Naive thymus-derived CD4-positive, alpha-beta T cell (primary cell): ENCODE measurements around the gene SFRP5. TPM values are rescaled to one million over a fixed set of nuclear protein-coding genes. Genes with fewer than 3 reads are reported as not detected.

ENCODE experiments used
- ATAC-seq: fragments of 150-1000 bp; cut with Tn5 transposase; 2 replicates; pipeline ENCODE4 v1.10.0; 2021; ENCODE audit warnings: mild to moderate bottlenecking, moderate library complexity
- CTCF ChIA-PET: fragments of 350-600 bp; sonication (Branson Sonifier 250); formaldehyde crosslinking; loops from one replicate; lab custom pipeline; 2021; ENCODE audit warnings: antibody characterized with exemption; lab: Charles Lee
- POLR2A ChIA-PET: fragments of 350-600 bp; sonication (Branson Sonifier 250); formaldehyde crosslinking; loops from one replicate; lab custom pipeline; 2021; ENCODE audit warnings: antibody characterized with exemption, inconsistent platforms; lab: Charles Lee
- DNase-seq, 9 donors: peaks; one replicate each; pipeline versions ENCODE4 v3.0.0 to v3.0.0-alpha.2; 2020 to 2022; ENCODE audit warnings: mixed read lengths in 1 of 9
- H3K27ac ChIP-seq: one replicate; pipeline ENCODE4 v1.7.0; 2013; ENCODE audit warnings: mild to moderate bottlenecking, low read depth, low read length, moderate library complexity
- H3K27me3 ChIP-seq, 2 donors: one replicate each; pipeline ENCODE4 v1.7.0; 2013; ENCODE audit warnings: low read length in 2 of 2, mild to moderate bottlenecking in 2 of 2, moderate library complexity in 2 of 2; ENCODE audit not compliant: control insufficient read depth in 2 of 2, insufficient read depth in 2 of 2
- H3K36me3 ChIP-seq, 3 experiments: 1 replicate in 2 of 3; 2 replicates in 1 of 3; pipeline ENCODE4 v1.7.0; 2013; ENCODE audit warnings: low read length in 3 of 3, mild to moderate bottlenecking in 3 of 3, moderate library complexity in 1 of 3; ENCODE audit not compliant: insufficient read depth in 3 of 3, control insufficient read depth in 2 of 3
- H3K4me1 ChIP-seq, 2 donors: one replicate each; pipeline ENCODE4 v1.7.0; 2013; ENCODE audit warnings: low read length in 2 of 2, mild to moderate bottlenecking in 2 of 2, moderate library complexity in 1 of 2; ENCODE audit not compliant: control insufficient read depth in 2 of 2, insufficient read depth in 2 of 2
- H3K4me3 ChIP-seq: 2 replicates; pipeline ENCODE4 v1.7.0; 2013; ENCODE audit warnings: mild to moderate bottlenecking, low read length
- H3K9me3 ChIP-seq, 3 experiments: 1 replicate in 2 of 3; 2 replicates in 1 of 3; pipeline ENCODE4 v1.7.0; 2013; ENCODE audit warnings: low read length in 3 of 3; ENCODE audit not compliant: control insufficient read depth in 2 of 3
- H3K27ac Mint-ChIP-seq, 9 donors: one replicate each; pipeline ENCODE4 v1.8.0; 2020 to 2022; ENCODE audit warnings: mixed read lengths in 9 of 9, mild to moderate bottlenecking in 8 of 9, moderate library complexity in 5 of 9, inconsistent platforms in 2 of 9
- H3K27me3 Mint-ChIP-seq, 5 donors: one replicate each; pipeline ENCODE4 v1.8.0; 2021 to 2022; ENCODE audit warnings: mixed read lengths in 5 of 5, mild to moderate bottlenecking in 1 of 5
- H3K36me3 Mint-ChIP-seq, 5 donors: one replicate each; pipeline ENCODE4 v1.8.0; 2020 to 2022; ENCODE audit warnings: mixed read lengths in 5 of 5, mild to moderate bottlenecking in 3 of 5, inconsistent platforms in 1 of 5
- H3K4me1 Mint-ChIP-seq, 7 donors: one replicate each; pipeline ENCODE4 v1.8.0; 2020 to 2022; ENCODE audit warnings: mixed read lengths in 7 of 7, mild to moderate bottlenecking in 3 of 7, inconsistent platforms in 1 of 7
- H3K4me3 Mint-ChIP-seq, 10 donors: one replicate each; pipeline ENCODE4 v1.8.0; 2020 to 2022; ENCODE audit warnings: mild to moderate bottlenecking in 10 of 10, mixed read lengths in 10 of 10, moderate library complexity in 6 of 10, inconsistent platforms in 2 of 10
- H3K9me3 Mint-ChIP-seq, 11 donors: one replicate each; pipeline ENCODE4 v1.8.0; 2020 to 2022; ENCODE audit warnings: mixed read lengths in 11 of 11, mild to moderate bottlenecking in 4 of 11, inconsistent platforms in 1 of 11, moderate library complexity in 1 of 11
- intact Hi-C, 2 donors: fragments of 100-400 bp; cut with micrococcal nuclease; formaldehyde crosslinking; loops; one replicate each; pipeline ENCODE4 v1.15.1; 2023
- polyA plus RNA-seq, 2 donors: library from polyadenylated mRNA; unstranded; fragments of 300-500 nt; fragmentation: Illumina TruSeq; gene quantifications; one replicate each; pipeline ENCODE4 v1.2.3, GENCODE V29; 2021
- total RNA-seq, 6 experiments: library from RNA in 5 of 6; stranded (reverse) in 5 of 6; gene quantifications; 1 replicate in 5 of 6; 2 replicates in 1 of 6; pipeline ENCODE4 v1.2.3 and lab custom pipeline; 2021 to 2026

Gene SFRP5
- total and polyA plus RNA-seq, 7 experiments from 2014 or later: 0.43 to 1.0 (median 0.46) TPM; not detected in 4

DNA sequence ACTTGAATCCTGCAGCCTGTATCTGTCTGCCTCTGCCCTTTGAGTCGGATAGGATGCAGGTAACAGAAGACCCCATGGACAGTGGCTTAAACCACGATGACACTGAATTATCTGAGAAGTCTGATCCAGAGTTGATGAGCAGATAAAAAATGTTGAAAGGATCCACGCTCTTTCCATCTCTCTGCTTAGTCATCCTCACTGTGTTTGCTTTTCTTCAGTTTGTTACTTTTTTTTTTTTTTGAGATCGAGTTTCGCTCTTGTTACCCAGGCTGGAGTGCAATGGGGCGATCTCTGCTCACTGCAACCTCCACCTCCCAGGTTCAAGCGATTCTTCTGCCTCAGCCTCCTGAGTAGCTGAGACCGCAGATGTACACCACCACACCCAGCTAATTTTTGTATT, 40.9 kb upstream of the SFRP5 start:
- DNase-seq (no peak), ATAC-seq (no peak)
- H3K36me3 ChIP-seq: no peaks in the 10 kb centered on the region
- H3K27me3 ChIP-seq: no peaks in the 10 kb centered on the region
- Mint-ChIP-seq H3K36me3 (no peaks in the 10 kb centered on the region), H3K4me3 (no peak overlapping the region), H3K27ac (no peak overlapping the region), H3K9me3 (no peaks in the 10 kb centered on the region), H3K27me3 (peaks cover 0 to 8% (median 0%) of the 10 kb centered on the region in 5 donors), H3K4me1 (peaks cover 0 to 11% (median 5%) of the 10 kb centered on the region in 7 donors)
- CTCF ChIA-PET: interaction anchor here (1.0 kb wide), 1 partner anchor 9 kb away, joined by 3 read pairs; no protein-coding TSS in a partner anchor
- POLR2A ChIA-PET: no interaction called here
- no peak overlapping the region for H3K27ac ChIP-seq
- H3K4me3 ChIP-seq: no peak overlapping the region
- intact Hi-C loops: no loop called here
- H3K9me3 ChIP-seq: no peaks in the 10 kb centered on the region
- no peaks in the 10 kb centered on the region for H3K4me1 ChIP-seq

DNA sequence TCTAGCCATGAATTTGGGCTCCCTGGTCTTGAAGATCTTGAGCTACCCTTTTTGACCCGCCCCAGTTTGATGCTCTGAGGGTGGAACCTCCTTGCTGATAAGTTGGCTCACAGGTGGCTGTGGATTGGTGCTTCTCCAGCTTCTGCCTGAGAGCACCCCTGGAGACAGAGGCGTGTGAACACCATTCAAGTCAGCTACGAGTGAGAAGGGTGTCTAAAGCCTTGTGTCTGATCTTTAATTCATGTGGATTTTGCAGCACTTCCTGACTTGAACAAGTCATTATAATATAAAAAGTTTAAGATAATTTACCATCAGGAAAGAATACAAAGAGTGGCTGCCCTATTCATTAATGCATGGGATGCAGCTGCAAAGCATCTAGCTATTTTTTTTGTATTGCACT, 40.2 kb upstream of the SFRP5 start:
- intact Hi-C loops: no loop called here
- POLR2A ChIA-PET: no interaction called here

DNA sequence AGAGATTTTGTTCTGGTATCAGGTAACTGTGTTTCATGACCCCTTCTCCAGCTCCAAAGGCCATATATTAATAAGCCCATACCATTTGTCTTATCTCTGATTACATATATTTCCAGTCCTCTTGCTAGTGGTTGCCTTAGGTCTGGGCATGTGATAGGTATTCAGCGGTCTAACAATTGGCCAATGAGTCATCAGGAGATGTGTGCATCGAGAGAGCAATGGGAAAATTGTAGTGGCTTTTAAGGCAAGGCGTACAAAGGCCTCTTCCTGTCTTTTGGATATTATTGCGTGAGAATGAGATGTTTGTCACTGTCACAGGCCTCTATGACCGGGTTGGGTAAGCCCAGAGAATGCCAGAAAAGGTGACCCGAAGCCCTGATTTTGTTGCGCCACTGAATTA, 38.6 kb upstream of the SFRP5 start:
- POLR2A ChIA-PET: no interaction called here
- Mint-ChIP-seq H3K4me3 (no peak overlapping the region), H3K27me3 (peaks cover 0 to 6% (median 0%) of the 10 kb centered on the region in 5 donors), H3K36me3 (no peaks in the 10 kb centered on the region), H3K9me3 (no peaks in the 10 kb centered on the region), H3K27ac (no peak overlapping the region), H3K4me1 (peaks cover 0 to 11% (median 5%) of the 10 kb centered on the region in 7 donors)
- intact Hi-C loops: no loop called here
- no peaks in the 10 kb centered on the region for H3K4me1 ChIP-seq
- H3K4me3 ChIP-seq: no peak overlapping the region
- H3K9me3 ChIP-seq: no peaks in the 10 kb centered on the region
- H3K27me3 ChIP-seq: no peaks in the 10 kb centered on the region
- CTCF ChIA-PET: no interaction called here
- no peaks in the 10 kb centered on the region for H3K36me3 ChIP-seq
- no peak overlapping the region for H3K27ac ChIP-seq
- ATAC-seq (no peak), DNase-seq (no peak)

More for the DNA sequence above, 40.2 kb upstream of the SFRP5 start:
- Histone ChIP-seq H3K9me3 (no peaks in the 10 kb centered on the region), H3K27ac (no peak overlapping the region), H3K4me1 (no peaks in the 10 kb centered on the region), H3K27me3 (no peaks in the 10 kb centered on the region), H3K36me3 (no peaks in the 10 kb centered on the region), H3K4me3 (no peak overlapping the region)
- peaks cover 0 to 11% (median 5%) of the 10 kb centered on the region in 7 donors for H3K4me1 Mint-ChIP-seq
- H3K27ac Mint-ChIP-seq: peak overlapping the region in 2 of 9 donors; percentile 49 to 86
- H3K9me3 Mint-ChIP-seq: no peaks in the 10 kb centered on the region
- CTCF ChIA-PET: interaction anchor here (0.6 to 1.0 kb wide), 2 partner anchors 8 to 426 kb away, joined by 3 read pairs; no protein-coding TSS in a partner anchor
- no peak overlapping the region for H3K4me3 Mint-ChIP-seq
- DNase-seq: no peak
- no peaks in the 10 kb centered on the region for H3K36me3 Mint-ChIP-seq
- H3K27me3 Mint-ChIP-seq: peaks cover 0 to 6% (median 0%) of the 10 kb centered on the region in 5 donors
- ATAC-seq: no peak

DNA sequence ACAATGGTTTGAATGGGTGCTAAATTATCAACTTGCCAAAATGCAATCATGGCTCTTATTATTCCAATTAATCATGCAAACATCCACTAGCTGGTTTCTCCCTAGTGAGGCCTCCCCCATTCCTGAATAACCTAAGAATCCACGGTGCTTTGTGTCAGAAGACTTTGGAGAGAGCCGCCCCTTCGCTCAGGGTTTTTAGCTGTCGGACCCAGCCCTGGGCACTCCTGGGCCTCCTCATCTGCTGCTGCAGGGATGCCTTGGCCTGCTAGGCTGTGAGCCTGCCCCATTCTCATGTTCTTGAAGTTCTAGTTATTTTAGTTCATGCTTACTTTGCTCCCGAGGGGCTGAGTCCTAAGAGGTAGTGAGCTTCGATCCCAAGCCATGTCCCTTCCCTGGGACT, 34.1 kb upstream of the SFRP5 start:
- DNase-seq (no peak), ATAC-seq (no peak)
- ChIA-PET CTCF (no interaction called here), POLR2A (no interaction called here)
- Histone ChIP-seq H3K36me3 (no peaks in the 10 kb centered on the region), H3K27ac (no peak overlapping the region), H3K4me1 (no peaks in the 10 kb centered on the region), H3K9me3 (no peaks in the 10 kb centered on the region), H3K4me3 (no peak overlapping the region), H3K27me3 (no peaks in the 10 kb centered on the region)
- peaks cover 0 to 7% (median 0%) of the 10 kb centered on the region in 5 donors for H3K27me3 Mint-ChIP-seq
- no peak overlapping the region for H3K4me3 Mint-ChIP-seq
- H3K36me3 Mint-ChIP-seq: no peaks in the 10 kb centered on the region
- H3K9me3 Mint-ChIP-seq: no peaks in the 10 kb centered on the region
- H3K27ac Mint-ChIP-seq: no peak overlapping the region
- intact Hi-C loops: no loop called here
- peaks cover 0 to 4% (median 0%) of the 10 kb centered on the region in 7 donors for H3K4me1 Mint-ChIP-seq

DNA sequence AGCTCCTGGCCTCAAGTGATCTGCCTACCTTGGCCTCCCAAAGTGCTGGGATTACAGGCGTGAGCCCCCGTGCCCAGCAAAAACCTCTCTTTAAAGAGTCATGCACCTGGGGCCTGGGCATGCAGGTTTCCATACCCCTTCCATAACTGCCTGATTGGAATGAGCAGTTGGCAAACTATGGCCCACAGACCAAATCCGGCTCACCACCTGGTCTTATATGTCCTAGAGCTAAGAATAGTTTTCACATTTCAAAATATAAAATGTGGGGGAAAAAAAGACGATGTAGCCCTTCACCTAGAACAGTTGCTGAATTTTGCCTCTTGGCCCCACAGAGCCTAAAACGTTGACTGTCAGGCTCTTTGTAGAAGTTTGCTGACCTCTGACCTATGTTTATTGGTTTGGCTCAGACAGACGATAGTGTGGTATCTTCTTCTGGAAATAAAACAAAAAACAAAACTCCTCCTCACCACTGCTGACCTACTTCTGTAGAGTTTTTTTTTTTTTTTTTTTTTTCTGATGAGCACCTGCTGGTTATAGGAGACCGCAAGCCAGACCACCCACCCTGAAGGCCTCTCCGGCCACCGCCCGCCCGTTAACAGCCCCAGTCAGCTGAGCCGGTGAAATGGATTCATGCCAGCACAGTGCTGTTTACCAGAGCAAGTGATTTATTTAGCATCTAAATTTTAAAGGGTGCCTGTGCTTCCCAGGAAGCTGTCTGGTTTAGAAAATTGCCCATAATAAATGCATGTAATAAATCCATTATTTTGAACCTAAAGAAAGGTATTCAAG, 33.5 kb upstream of the SFRP5 start:
- no peak for DNase-seq
- intact Hi-C loops: no loop called here
- CTCF ChIA-PET: no interaction called here

DNA sequence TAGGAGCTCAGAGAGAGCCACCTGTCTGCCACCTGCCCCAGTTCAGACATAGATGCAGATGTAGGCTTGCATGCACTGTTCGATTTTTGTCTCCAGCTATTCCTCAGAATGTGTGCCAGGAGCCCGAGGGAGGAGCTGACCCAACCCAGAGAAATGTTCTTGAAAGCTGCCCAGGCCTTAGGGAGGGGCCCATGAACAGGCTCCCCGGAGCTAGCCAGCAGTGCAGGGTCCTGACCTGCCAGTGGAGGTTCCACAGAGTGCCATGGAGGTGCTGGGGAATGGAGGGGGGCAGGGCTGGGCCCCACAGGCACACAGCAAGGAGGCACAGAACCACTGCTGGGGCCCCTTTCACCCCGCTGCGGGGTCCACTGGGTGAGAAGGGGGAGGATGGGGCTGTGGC, 29.6 kb upstream of the SFRP5 start:
- DNase-seq: no peak
- Histone ChIP-seq H3K36me3 (no peaks in the 10 kb centered on the region), H3K4me3 (no peak overlapping the region), H3K4me1 (peaks cover 7 to 8% of the 10 kb centered on the region in 2 donors), H3K9me3 (peaks cover 0 to 8% (median 0%) of the 10 kb centered on the region in 3 experiments), H3K27ac (no peak overlapping the region), H3K27me3 (no peaks in the 10 kb centered on the region)
- Mint-ChIP-seq H3K9me3 (peaks cover 0 to 26% (median 9%) of the 10 kb centered on the region in 11 donors), H3K4me1 (peaks cover 4 to 22% (median 18%) of the 10 kb centered on the region in 7 donors), H3K4me3 (no peak overlapping the region), H3K27ac (no peak overlapping the region), H3K27me3 (peaks cover 0 to 9% (median 0%) of the 10 kb centered on the region in 5 donors), H3K36me3 (peaks cover 4 to 22% (median 7%) of the 10 kb centered on the region in 5 donors)
- intact Hi-C loops: no loop called here
- CTCF ChIA-PET: no interaction called here
- POLR2A ChIA-PET: no interaction called here
- ATAC-seq: no peak

More for the DNA sequence above, 33.5 kb upstream of the SFRP5 start:
- Histone ChIP-seq H3K27me3 (no peaks in the 10 kb centered on the region), H3K27ac (no peak overlapping the region), H3K4me1 (no peaks in the 10 kb centered on the region), H3K36me3 (no peaks in the 10 kb centered on the region), H3K4me3 (no peak overlapping the region), H3K9me3 (no peaks in the 10 kb centered on the region)
- H3K4me1 Mint-ChIP-seq: no peaks in the 10 kb centered on the region
- no peak for ATAC-seq
- no peak overlapping the region for H3K4me3 Mint-ChIP-seq
- H3K36me3 Mint-ChIP-seq: no peaks in the 10 kb centered on the region
- H3K9me3 Mint-ChIP-seq: no peaks in the 10 kb centered on the region
- peaks cover 0 to 9% (median 0%) of the 10 kb centered on the region in 5 donors for H3K27me3 Mint-ChIP-seq
- H3K27ac Mint-ChIP-seq: no peak overlapping the region
- POLR2A ChIA-PET: no interaction called here
